Mammary epithelial cell (primary cell): ENCODE measurements around the gene KCNH5.

ENCODE experiments used
- EZH2 ChIP-seq: IDR thresholded peaks from 2 replicates; pipeline ENCODE4 v1.6.1; 2012; ENCODE audit warnings: low read length, inconsistent platforms, borderline replicate concordance
- TF ChIP-seq, protein P1 (sequence below), 2 donors: IDR thresholded peaks in 1 of 2; conservative IDR thresholded peaks in 1 of 2; 2 replicates each; pipeline ENCODE4 v1.5.1; 2011 to 2012; ENCODE audit warnings: inconsistent platforms in 2 of 2, low read length in 2 of 2, mild to moderate bottlenecking in 2 of 2, control low read depth in 1 of 2, low read depth in 1 of 2; ENCODE audit not compliant: insufficient read depth in 1 of 2; ENCODE audit errors: extremely low read depth in 1 of 2

DNA sequence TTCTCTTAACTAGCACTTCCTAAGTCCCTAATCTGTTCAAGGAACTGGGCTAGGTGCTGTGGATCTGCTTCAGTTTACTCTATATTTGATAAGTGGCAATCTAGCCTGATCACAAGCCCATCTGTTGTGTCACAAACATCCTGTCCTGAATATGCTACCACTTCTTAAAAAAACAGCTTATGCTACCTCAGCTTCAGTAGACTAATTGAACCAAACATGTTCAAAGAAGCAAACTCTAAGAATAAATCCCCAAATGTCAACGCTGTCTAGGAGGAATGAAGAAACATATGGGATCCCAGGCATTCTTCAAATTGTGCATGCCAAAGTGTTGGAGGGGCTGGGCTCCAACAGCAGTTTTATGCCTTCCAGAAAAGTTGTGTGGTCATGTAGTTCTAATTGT, 10.4 kb upstream of the KCNH5 start:
- TF ChIP-seq, protein P1, sequence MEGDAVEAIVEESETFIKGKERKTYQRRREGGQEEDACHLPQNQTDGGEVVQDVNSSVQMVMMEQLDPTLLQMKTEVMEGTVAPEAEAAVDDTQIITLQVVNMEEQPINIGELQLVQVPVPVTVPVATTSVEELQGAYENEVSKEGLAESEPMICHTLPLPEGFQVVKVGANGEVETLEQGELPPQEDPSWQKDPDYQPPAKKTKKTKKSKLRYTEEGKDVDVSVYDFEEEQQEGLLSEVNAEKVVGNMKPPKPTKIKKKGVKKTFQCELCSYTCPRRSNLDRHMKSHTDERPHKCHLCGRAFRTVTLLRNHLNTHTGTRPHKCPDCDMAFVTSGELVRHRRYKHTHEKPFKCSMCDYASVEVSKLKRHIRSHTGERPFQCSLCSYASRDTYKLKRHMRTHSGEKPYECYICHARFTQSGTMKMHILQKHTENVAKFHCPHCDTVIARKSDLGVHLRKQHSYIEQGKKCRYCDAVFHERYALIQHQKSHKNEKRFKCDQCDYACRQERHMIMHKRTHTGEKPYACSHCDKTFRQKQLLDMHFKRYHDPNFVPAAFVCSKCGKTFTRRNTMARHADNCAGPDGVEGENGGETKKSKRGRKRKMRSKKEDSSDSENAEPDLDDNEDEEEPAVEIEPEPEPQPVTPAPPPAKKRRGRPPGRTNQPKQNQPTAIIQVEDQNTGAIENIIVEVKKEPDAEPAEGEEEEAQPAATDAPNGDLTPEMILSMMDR (conservative IDR thresholded peaks at IDR 0.05 in 1 of 2, IDR thresholded peaks at IDR 0.05 in 1 of 2; ENCODE audit: extremely low read depth in 1 of 2, insufficient read depth in 1 of 2, low read depth in 1 of 2, low read length in 2 of 2) = no peak
- no peak for TF ChIP-seq EZH2
